HL-60/S4 (cell line): Measurements from ENCODE around the gene PLEKHA5.
"Not testable (repeated sequence)": the region's sequence is repeated elsewhere in the genome, so short reads cannot be mapped to it uniquely, and the experiment has no call there.

Experiments
- in situ Hi-C: fragments of 300-500 bp; cut with MboI; formaldehyde crosslinking; loops from 2 replicates; pipeline ENCODE4 v1.14.3; 2022; ENCODE audit warnings: low sequenced_read_pairs

The PLEKHA5 gene

GRCh38 chr12:19273482-19274330, 144.2 kb downstream of the PLEKHA5 start:
- in situ Hi-C loops: no loop called here

GRCh38 chr12:19276767-19277166, 147.2 kb downstream of the PLEKHA5 start:
- in situ Hi-C loops: no loop called here

- in situ Hi-C loops: no loop called here
Observed at GRCh38 chr12:19277711-19278110, 148.2 kb downstream of the PLEKHA5 start.

- in situ Hi-C loops: no loop called here
Observed at GRCh38 chr12:19278407-19278806, 148.9 kb downstream of the PLEKHA5 start.

GRCh38 chr12:19282133-19282699, 152.7 kb downstream of the PLEKHA5 start:
- in situ Hi-C loops: no loop called here

GRCh38 chr12:19284658-19285057, 155.1 kb downstream of the PLEKHA5 start:
- in situ Hi-C loops: no loop called here

- in situ Hi-C loops: no loop called here
Observed at GRCh38 chr12:19285793-19286448, 156.4 kb downstream of the PLEKHA5 start.

- in situ Hi-C loops: no loop called here
Observed at GRCh38 chr12:19287302-19287701, 157.8 kb downstream of the PLEKHA5 start.

GRCh38 chr12:19288161-19288560, 158.6 kb downstream of the PLEKHA5 start:
- in situ Hi-C loops: no loop called here

- in situ Hi-C loops: no loop called here
Observed at GRCh38 chr12:19288603-19289244, 159.2 kb downstream of the PLEKHA5 start.

- in situ Hi-C loops: no loop called here
Observed at GRCh38 chr12:19298836-19299605, 169.5 kb downstream of the PLEKHA5 start.

- in situ Hi-C loops: no loop called here
Observed at GRCh38 chr12:19299765-19300164, 170.2 kb downstream of the PLEKHA5 start.

GRCh38 chr12:19301223-19301622, 171.7 kb downstream of the PLEKHA5 start:
- in situ Hi-C loops: no loop called here

- in situ Hi-C loops: no loop called here
Observed at GRCh38 chr12:19301688-19302087, 172.2 kb downstream of the PLEKHA5 start.

- in situ Hi-C loops: no loop called here
Observed at GRCh38 chr12:19302100-19302640, 172.6 kb downstream of the PLEKHA5 start.

- in situ Hi-C loops: no loop called here
Observed at GRCh38 chr12:19303496-19303895, 174.0 kb downstream of the PLEKHA5 start.

GRCh38 chr12:19304149-19304750, 174.7 kb downstream of the PLEKHA5 start:
- in situ Hi-C loops: no loop called here

- in situ Hi-C loops: not testable (repeated sequence)
Observed at GRCh38 chr12:19305621-19306020, 176.1 kb downstream of the PLEKHA5 start.

- in situ Hi-C loops: no loop called here
Observed at GRCh38 chr12:19306366-19306765, 176.8 kb downstream of the PLEKHA5 start.

GRCh38 chr12:19307451-19307850, 177.9 kb downstream of the PLEKHA5 start:
- in situ Hi-C loops: no loop called here
